ENCODE measurements around the gene KLHL24. TPM values are rescaled to one million over a fixed set of nuclear protein-coding genes. Genes with fewer than 3 reads are reported as not detected.
"Not testable (repeated sequence)": the region's sequence is repeated elsewhere in the genome, so short reads cannot be mapped to it uniquely, and the experiment has no call there.

KLHL24 gene
- total and polyA plus RNA-seq, 2 experiments from 2014 or later = 8.2 to 51.0 TPM

- no peaks in the 10 kb centered on the region for H3K27me3 ChIP-seq (ENCODE audit: insufficient read depth)
- H2AFZ ChIP-seq = no peak overlapping the region
- Mint-ChIP-seq H3K36me3 (ENCODE audit: low read depth) (peaks cover 13% of the 10 kb centered on the region), H3K4me1 (peaks cover 34% of the 10 kb centered on the region), H3K27ac (peak overlapping the region; percentile 19; the same call in 1 of the 2 replicates), H3K4me3 (peak overlapping the region; percentile 1; the same call in 1 of the 3 replicates), H3K27me3 (ENCODE audit: insufficient read depth, low read depth, poor library complexity) (peaks cover 4% of the 10 kb centered on the region), H3K9me3 (no peaks in the 10 kb centered on the region; the same call in 2 of the 3 replicates)
- H3K4me3 ChIP-seq = no peak overlapping the region
- no peaks in the 10 kb centered on the region for H3F3A ChIP-seq (replicated peaks; ENCODE audit: low read depth)
- H3K4me1 ChIP-seq (ENCODE audit: insufficient read depth) = peaks cover 25% of the 10 kb centered on the region; the same call in 1 of the 2 replicates
- ATAC-seq = peak; percentile 13; the same call in 2 of the 3 replicates
- H3K4me2 ChIP-seq = 0 out of 2 replicates have a peak overlapping the region, but pooled peaks have one; percentile 38
- peaks cover 88% of the 10 kb centered on the region for H3K79me2 ChIP-seq (replicated peaks; ENCODE audit: insufficient read depth)
- no peaks in the 10 kb centered on the region for H3K36me3 ChIP-seq (ENCODE audit: insufficient read depth)
- TF ChIP-seq CTCF (conservative IDR thresholded peaks at IDR 0.05; ENCODE audit: low read depth in 2 of 2) = no peak
- TF ChIP-seq JUNB (IDR thresholded peaks at IDR 0.05; ENCODE audit: unreplicated experiment) = no peak
- no peak for TF ChIP-seq STAT1 (IDR thresholded peaks at IDR 0.05; ENCODE audit: unreplicated experiment)
- no peak for TF ChIP-seq NANOG (IDR thresholded peaks at IDR 0.05; ENCODE audit: borderline replicate concordance)
- TF ChIP-seq ZNF331 (CRISPR knock-in tag; IDR thresholded peaks at IDR 0.05; ENCODE audit: low read depth) = no peak
- no peak for TF ChIP-seq EZH2 (IDR thresholded peaks at IDR 0.05; ENCODE audit: low read depth, unreplicated experiment)
- no peak for TF ChIP-seq ZNF114 (CRISPR knock-in tag; IDR thresholded peaks at IDR 0.05)
- TF ChIP-seq POLR2AphosphoS5 (IDR thresholded peaks at IDR 0.05; ENCODE audit: low read depth) = no peak
- TF ChIP-seq EZH2phosphoT487 (IDR thresholded peaks at IDR 0.05; ENCODE audit: unreplicated experiment) = no peak
- no peak for TF ChIP-seq CREB1 (CRISPR knock-in tag; IDR thresholded peaks at IDR 0.05; ENCODE audit: low read depth)
- no peak for TF ChIP-seq ETS1 (IDR thresholded peaks at IDR 0.05)
- peak; percentile 26 for DNase-seq (ENCODE audit: low spot score)
- peaks cover 33% of the 10 kb centered on the region for H4K20me1 ChIP-seq (replicated peaks; ENCODE audit: insufficient read depth)
- H3K9me2 ChIP-seq (ENCODE audit: insufficient read depth) = 0 out of 2 replicates have a peak, but pooled peaks cover 3% of the 10 kb centered on the region
- H3K27ac ChIP-seq (ENCODE audit: low read depth) = 0 out of 2 replicates have a peak overlapping the region, but pooled peaks have one; percentile 56
Observed at GRCh38 chr3:183701744-183702143, 66.3 kb downstream of the KLHL24 start.

GRCh38 chr3:183703892-183704291 is 68.5 kb downstream of the KLHL24 start:
- H3K4me3 ChIP-seq; H2AFZ ChIP-seq; H3K4me2 ChIP-seq; H3K27ac Mint-ChIP-seq; H3K27me3 Mint-ChIP-seq (ENCODE audit: insufficient read depth, low read depth, poor library complexity); H3K27ac ChIP-seq (ENCODE audit: low read depth); H3F3A ChIP-seq (replicated peaks; ENCODE audit: low read depth); H3K4me3 Mint-ChIP-seq; H3K9me2 ChIP-seq (ENCODE audit: insufficient read depth); ATAC-seq; H3K9me3 Mint-ChIP-seq; H3K36me3 ChIP-seq (ENCODE audit: insufficient read depth); H3K27me3 ChIP-seq (ENCODE audit: insufficient read depth); DNase-seq (ENCODE audit: low spot score): not testable (repeated sequence)
- peaks cover 46% of the 10 kb centered on the region for H4K20me1 ChIP-seq (replicated peaks; ENCODE audit: insufficient read depth)
- peaks cover 25% of the 10 kb centered on the region; the same call in 1 of the 2 replicates for H3K4me1 ChIP-seq (ENCODE audit: insufficient read depth)
- Mint-ChIP-seq H3K4me1 (peaks cover 34% of the 10 kb centered on the region), H3K36me3 (ENCODE audit: low read depth) (peaks cover 13% of the 10 kb centered on the region)
- peaks cover 100% of the 10 kb centered on the region for H3K79me2 ChIP-seq (replicated peaks; ENCODE audit: insufficient read depth)
